GM12891 (cell line): ENCODE measurements around the gene PPP2R3B.
"Not testable (repeated sequence)": the region's sequence is repeated elsewhere in the genome, so short reads cannot be mapped to it uniquely, and the experiment has no call there.

Experiments used
- POLR2A ChIP-seq: IDR thresholded peaks from 2 replicates; pipeline ENCODE4 v1.6.1; 2011; ENCODE audit warnings: low read depth, low read length, control low read depth
- POLR2AphosphoS5 ChIP-seq: IDR thresholded peaks from 2 replicates; pipeline ENCODE4 v1.6.1; 2011; ENCODE audit warnings: low read depth, low read length, control low read depth
- POU2F2 ChIP-seq: IDR thresholded peaks from 2 replicates; pipeline ENCODE4 v1.6.1; 2011; ENCODE audit warnings: low read depth, mild to moderate bottlenecking, control low read depth, low read length, moderate library complexity
- SPI1 ChIP-seq: IDR thresholded peaks from 2 replicates; pipeline ENCODE4 v1.6.1; 2011; ENCODE audit warnings: low read depth, low read length, control low read depth
- TAF1 ChIP-seq: IDR thresholded peaks from 2 replicates; pipeline ENCODE4 v1.6.1; 2011; ENCODE audit warnings: low read depth, low read length, control low read depth

- not testable (repeated sequence) for TF ChIP-seq TAF1, POLR2A, SPI1, POLR2AphosphoS5, POU2F2
Observed at GRCh38 chrX:351324-351641, 35.4 kb downstream of the PPP2R3B start.
